ENCODE measurements around the gene CLCN2. TPM values are rescaled to one million over a fixed set of nuclear protein-coding genes. Genes with fewer than 3 reads are reported as not detected.

The CLCN2 gene
- total RNA-seq, 1 donor from 2014 or later: 24.9 TPM

DNA sequence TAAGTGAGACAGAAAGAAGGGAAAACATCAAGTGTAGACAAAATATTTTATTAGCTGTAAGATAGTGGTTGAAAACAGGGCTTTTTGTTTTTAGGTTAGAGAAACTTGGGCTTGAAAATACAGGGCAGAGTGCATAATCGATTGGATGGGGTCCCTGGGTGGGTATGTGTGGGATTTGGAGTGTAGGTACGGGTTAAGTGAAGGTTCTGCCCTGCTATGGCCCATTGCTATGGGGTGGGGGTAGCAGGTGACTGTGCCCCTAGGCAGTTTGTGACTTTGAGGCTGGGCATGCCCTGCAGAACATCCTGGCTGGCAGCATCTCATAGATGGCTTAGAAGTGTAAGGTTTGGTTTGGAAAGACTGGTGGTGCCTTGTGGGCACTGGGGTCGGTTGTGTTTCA lies 27.7 kb downstream of the CLCN2 start:
- no peaks in the 10 kb centered on the region for H3K27me3 Mint-ChIP-seq
- peak overlapping the region; percentile 98 for H3K27ac Mint-ChIP-seq
- TF ChIP-seq, protein P1, sequence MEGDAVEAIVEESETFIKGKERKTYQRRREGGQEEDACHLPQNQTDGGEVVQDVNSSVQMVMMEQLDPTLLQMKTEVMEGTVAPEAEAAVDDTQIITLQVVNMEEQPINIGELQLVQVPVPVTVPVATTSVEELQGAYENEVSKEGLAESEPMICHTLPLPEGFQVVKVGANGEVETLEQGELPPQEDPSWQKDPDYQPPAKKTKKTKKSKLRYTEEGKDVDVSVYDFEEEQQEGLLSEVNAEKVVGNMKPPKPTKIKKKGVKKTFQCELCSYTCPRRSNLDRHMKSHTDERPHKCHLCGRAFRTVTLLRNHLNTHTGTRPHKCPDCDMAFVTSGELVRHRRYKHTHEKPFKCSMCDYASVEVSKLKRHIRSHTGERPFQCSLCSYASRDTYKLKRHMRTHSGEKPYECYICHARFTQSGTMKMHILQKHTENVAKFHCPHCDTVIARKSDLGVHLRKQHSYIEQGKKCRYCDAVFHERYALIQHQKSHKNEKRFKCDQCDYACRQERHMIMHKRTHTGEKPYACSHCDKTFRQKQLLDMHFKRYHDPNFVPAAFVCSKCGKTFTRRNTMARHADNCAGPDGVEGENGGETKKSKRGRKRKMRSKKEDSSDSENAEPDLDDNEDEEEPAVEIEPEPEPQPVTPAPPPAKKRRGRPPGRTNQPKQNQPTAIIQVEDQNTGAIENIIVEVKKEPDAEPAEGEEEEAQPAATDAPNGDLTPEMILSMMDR (conservative IDR thresholded peaks at IDR 0.05): no peak
- H3K4me3 Mint-ChIP-seq: peak overlapping the region; percentile 57
- H3K36me3 Mint-ChIP-seq: peaks cover 31% of the 10 kb centered on the region
- H3K9me3 Mint-ChIP-seq: no peaks in the 10 kb centered on the region
- peaks cover 23% of the 10 kb centered on the region for H3K4me1 Mint-ChIP-seq (ENCODE audit: unreplicated experiment)
- DNase-seq (ENCODE audit: extremely low spot score, unreplicated experiment): no peak

DNA sequence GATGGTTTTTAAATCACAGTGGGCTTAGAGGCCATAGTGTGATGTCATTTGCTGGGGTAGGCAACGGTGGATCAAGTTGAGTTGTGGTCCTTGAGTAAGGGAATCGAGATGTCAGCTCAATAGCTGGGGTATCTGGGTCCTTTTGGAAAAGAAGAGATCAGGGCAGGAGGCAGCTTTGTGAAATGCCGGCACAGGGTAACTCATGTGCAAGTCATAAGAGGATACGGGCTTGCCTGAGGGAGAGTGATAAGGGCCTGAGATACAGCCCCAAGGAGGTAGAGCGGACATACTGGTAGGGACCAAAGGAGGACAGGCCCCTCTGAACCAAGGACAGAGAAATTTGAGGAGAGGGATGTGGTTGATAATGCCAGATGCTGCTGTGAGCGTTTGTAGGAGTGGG lies 28.2 kb downstream of the CLCN2 start:
- TF ChIP-seq, protein P1 (conservative IDR thresholded peaks at IDR 0.05): no peak
- no peak for DNase-seq (ENCODE audit: extremely low spot score, unreplicated experiment)
- no peak overlapping the region for H3K4me3 Mint-ChIP-seq
- no peaks in the 10 kb centered on the region for H3K27me3 Mint-ChIP-seq
- peaks cover 35% of the 10 kb centered on the region for H3K36me3 Mint-ChIP-seq
- H3K4me1 Mint-ChIP-seq (ENCODE audit: unreplicated experiment): peaks cover 21% of the 10 kb centered on the region
- H3K9me3 Mint-ChIP-seq: no peaks in the 10 kb centered on the region
- peak overlapping the region; percentile 98 for H3K27ac Mint-ChIP-seq

DNA sequence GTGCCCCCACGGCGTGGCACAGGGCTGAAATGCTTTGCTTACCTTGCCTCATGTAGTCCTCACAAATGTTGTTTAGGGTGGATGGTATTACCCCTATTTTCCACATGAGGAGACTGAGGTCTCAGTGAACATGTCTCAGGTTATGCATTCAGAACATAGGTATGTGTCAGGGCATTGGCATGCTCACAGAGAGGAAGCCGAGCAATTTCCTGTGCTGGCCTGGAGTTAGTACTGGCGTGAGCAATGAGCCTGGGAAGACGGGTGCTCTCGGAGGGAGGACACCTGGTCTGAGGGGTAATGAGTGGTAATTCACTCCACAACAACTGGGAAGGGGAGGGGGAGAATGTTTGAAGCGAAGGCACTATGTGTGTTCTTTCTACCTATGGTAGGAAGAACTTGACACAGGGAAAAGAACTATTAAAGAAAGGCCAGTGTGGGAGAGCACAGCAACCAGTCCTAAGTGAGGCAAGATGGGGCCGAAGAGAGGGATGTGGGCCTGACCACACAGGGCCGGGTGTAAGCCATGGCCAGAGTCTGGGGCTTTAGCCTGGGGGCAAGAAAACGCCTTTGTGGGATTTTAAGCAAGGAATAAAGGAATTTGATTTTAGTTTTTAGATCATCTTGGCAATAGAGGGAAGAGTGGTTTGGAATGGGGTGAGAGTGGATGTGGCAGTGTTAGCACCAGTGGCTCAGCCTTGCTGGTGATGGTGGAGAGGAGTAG lies 28.9 kb downstream of the CLCN2 start:
- peak overlapping the region; percentile 98 for H3K27ac Mint-ChIP-seq
- TF ChIP-seq, protein P1 (conservative IDR thresholded peaks at IDR 0.05): no peak

DNA sequence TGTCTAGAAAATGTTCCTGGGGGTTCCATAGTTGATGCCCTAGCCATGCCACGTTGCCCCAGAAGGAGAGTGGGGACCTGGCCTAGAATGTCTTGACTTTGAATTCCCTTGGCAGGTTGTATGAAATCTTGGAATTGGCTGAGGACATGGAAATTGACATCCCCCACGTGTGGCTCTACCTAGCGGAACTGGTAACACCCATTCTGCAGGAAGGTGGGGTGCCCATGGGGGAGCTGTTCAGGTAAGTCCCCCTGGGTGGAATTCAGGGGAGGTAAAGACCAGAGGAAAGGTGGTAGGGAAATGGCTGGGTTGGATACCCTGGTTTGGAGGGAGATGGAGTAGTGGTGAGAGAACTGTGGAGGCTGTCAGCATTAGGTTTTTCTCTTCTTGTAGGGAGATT lies 32.9 kb downstream of the CLCN2 start:
- no peak for DNase-seq (ENCODE audit: extremely low spot score, unreplicated experiment)
- H3K27ac Mint-ChIP-seq: peak overlapping the region; percentile 43
- peaks cover 46% of the 10 kb centered on the region for H3K36me3 Mint-ChIP-seq
- no peaks in the 10 kb centered on the region for H3K4me1 Mint-ChIP-seq (ENCODE audit: unreplicated experiment)
- no peaks in the 10 kb centered on the region for H3K27me3 Mint-ChIP-seq
- TF ChIP-seq, protein P1 (conservative IDR thresholded peaks at IDR 0.05): no peak
- H3K4me3 Mint-ChIP-seq: no peak overlapping the region
- no peaks in the 10 kb centered on the region for H3K9me3 Mint-ChIP-seq

More for the DNA sequence above, 28.9 kb downstream of the CLCN2 start:
- H3K4me3 Mint-ChIP-seq: peak overlapping the region; percentile 37
- no peak for DNase-seq (ENCODE audit: extremely low spot score, unreplicated experiment)
- peaks cover 33% of the 10 kb centered on the region for H3K36me3 Mint-ChIP-seq
- H3K4me1 Mint-ChIP-seq (ENCODE audit: unreplicated experiment): peaks cover 14% of the 10 kb centered on the region
- no peaks in the 10 kb centered on the region for H3K27me3 Mint-ChIP-seq
- H3K9me3 Mint-ChIP-seq: no peaks in the 10 kb centered on the region

DNA sequence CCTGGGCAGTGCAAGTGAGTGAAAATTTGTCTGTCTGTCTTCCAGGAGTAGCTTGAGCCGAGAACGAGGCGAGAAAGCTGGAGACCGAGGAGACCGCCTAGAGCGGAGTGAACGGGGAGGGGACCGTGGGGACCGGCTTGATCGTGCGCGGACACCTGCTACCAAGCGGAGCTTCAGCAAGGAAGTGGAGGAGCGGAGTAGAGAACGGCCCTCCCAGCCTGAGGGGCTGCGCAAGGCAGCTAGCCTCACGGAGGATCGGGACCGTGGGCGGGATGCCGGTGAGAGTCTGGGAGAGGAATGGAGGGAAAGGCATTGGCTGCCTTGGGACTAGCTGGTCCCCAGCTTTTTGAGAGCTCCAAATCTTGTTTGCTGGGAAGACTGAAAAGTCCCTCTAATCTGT lies 34.2 kb downstream of the CLCN2 start:
- H3K27me3 Mint-ChIP-seq: no peaks in the 10 kb centered on the region
- no peak overlapping the region for H3K27ac Mint-ChIP-seq

More for the DNA sequence above, 34.2 kb downstream of the CLCN2 start:
- DNase-seq (ENCODE audit: extremely low spot score, unreplicated experiment): no peak
- no peaks in the 10 kb centered on the region for H3K9me3 Mint-ChIP-seq
- H3K4me3 Mint-ChIP-seq: no peak overlapping the region
- H3K4me1 Mint-ChIP-seq (ENCODE audit: unreplicated experiment): no peaks in the 10 kb centered on the region
- peaks cover 45% of the 10 kb centered on the region for H3K36me3 Mint-ChIP-seq
- TF ChIP-seq, protein P1 (conservative IDR thresholded peaks at IDR 0.05): no peak

Data from type B pancreatic cell (in vitro differentiated cells).